Suprapubic skin (tissue), 3 donors: ENCODE data around the gene MYO15B.

ENCODE experiments used
- EP300 ChIP-seq: sonication (generic); formaldehyde crosslinking; IDR thresholded peaks from one replicate; pipeline ENCODE4 v1.6.1; 2017; ENCODE audit warnings: antibody characterized with exemption
- TF ChIP-seq, protein P1 (sequence below), 2 donors: fragments of 200-600 bp in 1 of 2; fragments of 450-650 bp in 1 of 2; sonication (generic) in 1 of 2; IDR thresholded peaks; one replicate each; pipeline ENCODE4 v1.5.1; 2016 to 2019; ENCODE audit warnings: antibody characterized with exemption in 2 of 2, mild to moderate bottlenecking in 1 of 2, moderate library complexity in 1 of 2

- TF ChIP-seq, protein P1, sequence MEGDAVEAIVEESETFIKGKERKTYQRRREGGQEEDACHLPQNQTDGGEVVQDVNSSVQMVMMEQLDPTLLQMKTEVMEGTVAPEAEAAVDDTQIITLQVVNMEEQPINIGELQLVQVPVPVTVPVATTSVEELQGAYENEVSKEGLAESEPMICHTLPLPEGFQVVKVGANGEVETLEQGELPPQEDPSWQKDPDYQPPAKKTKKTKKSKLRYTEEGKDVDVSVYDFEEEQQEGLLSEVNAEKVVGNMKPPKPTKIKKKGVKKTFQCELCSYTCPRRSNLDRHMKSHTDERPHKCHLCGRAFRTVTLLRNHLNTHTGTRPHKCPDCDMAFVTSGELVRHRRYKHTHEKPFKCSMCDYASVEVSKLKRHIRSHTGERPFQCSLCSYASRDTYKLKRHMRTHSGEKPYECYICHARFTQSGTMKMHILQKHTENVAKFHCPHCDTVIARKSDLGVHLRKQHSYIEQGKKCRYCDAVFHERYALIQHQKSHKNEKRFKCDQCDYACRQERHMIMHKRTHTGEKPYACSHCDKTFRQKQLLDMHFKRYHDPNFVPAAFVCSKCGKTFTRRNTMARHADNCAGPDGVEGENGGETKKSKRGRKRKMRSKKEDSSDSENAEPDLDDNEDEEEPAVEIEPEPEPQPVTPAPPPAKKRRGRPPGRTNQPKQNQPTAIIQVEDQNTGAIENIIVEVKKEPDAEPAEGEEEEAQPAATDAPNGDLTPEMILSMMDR (IDR thresholded peaks at IDR 0.05) = no peak
- no peak for TF ChIP-seq EP300
Observed at GRCh38 chr17:75668489-75668888, 80.9 kb downstream of the MYO15B start.
